Peyer's patch (tissue), 4 donors: ENCODE results near the gene FALEC.

Experiments
- POLR2A ChIP-seq, 2 donors: fragments of 450-650 bp; IDR thresholded peaks; one replicate each; pipeline ENCODE4 v1.5.1; 2017; ENCODE audit warnings: antibody characterized with exemption in 2 of 2, mild to moderate bottlenecking in 2 of 2, moderate library complexity in 2 of 2
- TF ChIP-seq, protein P1 (sequence below), 6 experiments: fragments of 450-650 bp in 4 of 6; fragments of 200-600 bp in 2 of 6; sonication (generic) in 1 of 6; IDR thresholded peaks; one replicate each; pipeline ENCODE4 v1.5.1; 2017 to 2019; ENCODE audit warnings: antibody characterized with exemption in 6 of 6, mild to moderate bottlenecking in 3 of 6, moderate library complexity in 1 of 6

- TF ChIP-seq, protein P1, sequence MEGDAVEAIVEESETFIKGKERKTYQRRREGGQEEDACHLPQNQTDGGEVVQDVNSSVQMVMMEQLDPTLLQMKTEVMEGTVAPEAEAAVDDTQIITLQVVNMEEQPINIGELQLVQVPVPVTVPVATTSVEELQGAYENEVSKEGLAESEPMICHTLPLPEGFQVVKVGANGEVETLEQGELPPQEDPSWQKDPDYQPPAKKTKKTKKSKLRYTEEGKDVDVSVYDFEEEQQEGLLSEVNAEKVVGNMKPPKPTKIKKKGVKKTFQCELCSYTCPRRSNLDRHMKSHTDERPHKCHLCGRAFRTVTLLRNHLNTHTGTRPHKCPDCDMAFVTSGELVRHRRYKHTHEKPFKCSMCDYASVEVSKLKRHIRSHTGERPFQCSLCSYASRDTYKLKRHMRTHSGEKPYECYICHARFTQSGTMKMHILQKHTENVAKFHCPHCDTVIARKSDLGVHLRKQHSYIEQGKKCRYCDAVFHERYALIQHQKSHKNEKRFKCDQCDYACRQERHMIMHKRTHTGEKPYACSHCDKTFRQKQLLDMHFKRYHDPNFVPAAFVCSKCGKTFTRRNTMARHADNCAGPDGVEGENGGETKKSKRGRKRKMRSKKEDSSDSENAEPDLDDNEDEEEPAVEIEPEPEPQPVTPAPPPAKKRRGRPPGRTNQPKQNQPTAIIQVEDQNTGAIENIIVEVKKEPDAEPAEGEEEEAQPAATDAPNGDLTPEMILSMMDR (IDR thresholded peaks at IDR 0.05) = peak in 3 of 6 experiments; percentile 26 to 53 (median 34)
- no peak for TF ChIP-seq POLR2A (IDR thresholded peaks at IDR 0.05)
These were observed 30.7 kb upstream of the FALEC start for GRCh38 chr1:150484861-150485260.
